K562 (cell line): Measurements from ENCODE around the gene PARK7. TPM values are rescaled to one million over a fixed set of nuclear protein-coding genes. Genes with fewer than 3 reads are reported as not detected.

Experiments used
- ATAC-seq: fragments of 200-7000 bp; cut with Tn5 transposase; 3 replicates; pipeline ENCODE4 v1.9.1; 2020; ENCODE audit warnings: moderate library complexity
- BruUV-seq: library from RNA; stranded (reverse); fragments of 400-500 nt; replicated peaks from 2 replicates; lab custom pipeline; 2021; lab: Mats Ljungman, UMichigan
- CTCF ChIA-PET: fragments of 300-600 bp; formaldehyde crosslinking; extraction: SDS; loops from one replicate; lab custom pipeline; 2021; ENCODE audit warnings: low intra/inter-chr PET ratio; lab: Yijun Ruan, JAX
- POLR2A ChIA-PET: fragments of 300-600, 350-650 bp; sonication (Branson Sonifier 250); formaldehyde crosslinking; extraction: SDS; loops from one replicate; lab custom pipeline; 2021; ENCODE audit warnings: antibody characterized with exemption, inconsistent platforms; lab: Yijun Ruan, JAX
- DNase-seq, 4 experiments: peaks; one replicate each; pipeline versions ENCODE4 v3.0.0 to v3.0.0-alpha.2; 2011 to 2018; ENCODE audit warnings: low spot score in 3 of 4, mixed read lengths in 3 of 4; ENCODE audit errors: extremely low read depth in 1 of 4
- FAIRE-seq: peaks from 2 replicates; lab custom pipeline; 2011; peaks lifted over from hg19 to GRCh38; lab: Jason Lieb, UNC
- H2AFZ ChIP-seq: 2 replicates; pipeline ENCODE4 v1.6.0; 2011; ENCODE audit warnings: low read depth, low read length, control low read depth, inconsistent platforms
- H3K27ac ChIP-seq: fragments of 200-600 bp; 3 replicates; pipeline ENCODE4 v1.8.0; 2011; ENCODE audit warnings: low read depth, mild to moderate bottlenecking, control low read depth, inconsistent platforms, low read length, moderate library complexity, mixed read lengths; ENCODE audit errors: extremely low read depth
- H3K27me3 ChIP-seq, 2 experiments: fragments of 300-600 bp in 1 of 2; 2 replicates in 1 of 2; 3 replicates in 1 of 2; pipeline versions ENCODE4 v1.6.0 to v1.8.0; 2011; ENCODE audit warnings: inconsistent platforms in 2 of 2, low read length in 2 of 2, mild to moderate bottlenecking in 1 of 2, mixed read lengths in 1 of 2, moderate library complexity in 1 of 2; ENCODE audit not compliant: control insufficient read depth in 2 of 2, insufficient read depth in 2 of 2
- H3K36me3 ChIP-seq: fragments of 300-600 bp; 3 replicates; pipeline ENCODE4 v1.8.0; 2011; ENCODE audit warnings: mild to moderate bottlenecking, low read length, inconsistent platforms; ENCODE audit not compliant: control insufficient read depth, insufficient read depth
- H3K4me1 ChIP-seq, 2 experiments: fragments of 200-600 bp in 1 of 2; replicated peaks in 1 of 2; 2 replicates in 1 of 2; 3 replicates in 1 of 2; pipeline versions ENCODE4 v1.5.1 to v1.8.0; 2011; ENCODE audit warnings: inconsistent platforms in 2 of 2, low read length in 2 of 2, mild to moderate bottlenecking in 1 of 2, mixed read lengths in 1 of 2, moderate library complexity in 1 of 2; ENCODE audit not compliant: control insufficient read depth in 2 of 2, insufficient read depth in 2 of 2
- H3K4me2 ChIP-seq: 2 replicates; pipeline ENCODE4 v1.6.1; 2011; ENCODE audit warnings: low read length, control low read depth, inconsistent platforms, mixed read lengths; ENCODE audit not compliant: insufficient read depth
- H3K4me3 ChIP-seq: fragments of 200-600 bp; sonication (generic), shearing (Covaris generic); 2 replicates; pipeline ENCODE4 v1.5.1; 2016; ENCODE audit warnings: control low read depth, inconsistent platforms
- H3K79me2 ChIP-seq: fragments of 200-600 bp; 3 replicates; pipeline ENCODE4 v1.8.0; 2011; ENCODE audit warnings: low read length, inconsistent platforms; ENCODE audit not compliant: control insufficient read depth, insufficient read depth
- H3K9ac ChIP-seq, 2 experiments: 2 replicates each; pipeline versions ENCODE4 v1.6.0 to v1.6.1; 2011; ENCODE audit warnings: low read depth in 2 of 2, low read length in 2 of 2, control low read depth in 1 of 2, inconsistent platforms in 1 of 2, mild to moderate bottlenecking in 1 of 2, mixed read lengths in 1 of 2; ENCODE audit not compliant: insufficient read depth in 1 of 2
- H3K9me1 ChIP-seq: one replicate; pipeline ENCODE4 v1.6.0; 2011; ENCODE audit warnings: inconsistent platforms, mild to moderate bottlenecking, low read length, moderate library complexity; ENCODE audit not compliant: control insufficient read depth, insufficient read depth
- H3K9me3 ChIP-seq: replicated peaks from 2 replicates; pipeline ENCODE4 v1.5.1; 2011; ENCODE audit warnings: low read depth, low read length, inconsistent platforms; ENCODE audit not compliant: control insufficient read depth, insufficient read depth
- H4K20me1 ChIP-seq: replicated peaks from 2 replicates; pipeline ENCODE4 v1.6.1; 2011; ENCODE audit warnings: low read length, inconsistent platforms, mixed read lengths; ENCODE audit not compliant: control insufficient read depth, insufficient read depth
- ASH1L ChIP-seq: fragments of 450-650 bp; IDR thresholded peaks from 2 replicates; pipeline ENCODE4 v1.6.1; 2018; ENCODE audit warnings: borderline replicate concordance, mild to moderate bottlenecking, low read depth; ENCODE audit not compliant: partially characterized antibody
- BCOR ChIP-seq: fragments of 450-650 bp; IDR thresholded peaks from 2 replicates; pipeline ENCODE4 v1.6.1; 2016
- BRD9 ChIP-seq: fragments of 450-650 bp; IDR thresholded peaks from 2 replicates; pipeline ENCODE4 v1.6.1; 2018; ENCODE audit warnings: low read depth; ENCODE audit not compliant: partially characterized antibody
- CSDE1 ChIP-seq, 2 experiments: fragments of 450-650 bp; IDR thresholded peaks; 2 replicates each; pipeline ENCODE4 v1.6.1; 2016; ENCODE audit warnings: mild to moderate bottlenecking in 1 of 2
- FOXK2 ChIP-seq, 2 experiments: fragments of 450-650 bp; IDR thresholded peaks in 1 of 2; conservative IDR thresholded peaks in 1 of 2; 2 replicates each; pipeline ENCODE4 v1.6.1; 2016; ENCODE audit warnings: low read depth in 2 of 2, mild to moderate bottlenecking in 1 of 2
- GATAD2B ChIP-seq: fragments of 450-650 bp; IDR thresholded peaks from 2 replicates; pipeline ENCODE4 v1.6.1; 2017; ENCODE audit warnings: mild to moderate bottlenecking, borderline replicate concordance
- KDM1A ChIP-seq, 2 experiments: fragments of 450-650 bp; IDR thresholded peaks; 2 replicates each; pipeline ENCODE4 v1.6.1; 2016; ENCODE audit warnings: mild to moderate bottlenecking in 2 of 2
- KDM4B ChIP-seq, 2 experiments: fragments of 450-650 bp in 1 of 2; sonication (generic) in 1 of 2; IDR thresholded peaks; 2 replicates each; pipeline ENCODE4 v1.6.1; 2016 to 2017; ENCODE audit warnings: borderline replicate concordance in 2 of 2, antibody characterized with exemption in 1 of 2, low read depth in 1 of 2, mild to moderate bottlenecking in 1 of 2
- MLLT1 ChIP-seq, 2 experiments: fragments of 450-650 bp; IDR thresholded peaks; 2 replicates each; pipeline ENCODE4 v1.6.1; 2016
- POLR2A ChIP-seq: fragments of 450-650 bp; conservative IDR thresholded peaks from 2 replicates; pipeline ENCODE4 v1.6.1; 2016
- RFX7 ChIP-seq: fragments of 250-450 bp; sonication (Bioruptor Pico); IDR thresholded peaks from 2 replicates; pipeline ENCODE4 v1.5.1; 2021; ENCODE audit warnings: mild to moderate bottlenecking
- TAF9B ChIP-seq: fragments of 450-650 bp; IDR thresholded peaks from 2 replicates; pipeline ENCODE4 v1.6.1; 2018; ENCODE audit warnings: mild to moderate bottlenecking; ENCODE audit not compliant: partially characterized antibody
- ZNF143 ChIP-seq: sonication (generic); formaldehyde crosslinking; IDR thresholded peaks from 2 replicates; pipeline ENCODE4 v1.9.0; 2022; ENCODE audit warnings: mild to moderate bottlenecking, missing genetic modification reagents
- ZNF592 ChIP-seq: fragments of 450-650 bp; IDR thresholded peaks from 2 replicates; pipeline ENCODE4 v1.6.1; 2017; ENCODE audit warnings: antibody characterized with exemption, mild to moderate bottlenecking
- ZNF766 ChIP-seq: fragments of 200-800 bp; sonication (Bioruptor generic); conservative IDR thresholded peaks from 2 replicates; pipeline ENCODE4 v1.6.1; 2016; ENCODE audit warnings: missing genetic modification characterization, missing compliant biosample characterization
- WGBS: fragments of 100-300 bp; shearing (Covaris generic); methylation state at CpG from one replicate; pipeline ENCODE4 v1.1.6; 2016; ENCODE audit warnings: low coverage, mixed read lengths; ENCODE audit not compliant: insufficient coverage; ENCODE audit errors: missing lambda C conversion rate; 5-methylcytosine and 5-hydroxymethylcytosine counted together
- in situ Hi-C: fragments of 300-500 bp; cut with MboI; formaldehyde crosslinking; loops from 4 replicates; pipeline ENCODE4 v1.15.0; 2018; ENCODE audit warnings: inconsistent platforms, mixed read lengths
- intact Hi-C: fragments of 100-400 bp; cut with micrococcal nuclease; formaldehyde crosslinking; loops from 2 replicates; pipeline ENCODE4 v1.14.2; 2022
- polyA plus RNA-seq, 8 experiments: library from polyadenylated mRNA; depleted of rRNA in 4 of 8; stranded (reverse) in 5 of 8; unstranded in 3 of 8; fragments of >200 nt; fragmentation: Nextera tagmentation in 2 of 8; fragmentation: Illumina TruSeq in 1 of 8; extraction: Ambion mirVana in 2 of 8; extraction: Trizol in 1 of 8; gene quantifications; 2 replicates each; pipeline versions ENCODE4 v1.2.1 to v1.2.3, GENCODE V29; 2011 to 2014; ENCODE audit warnings: inconsistent platforms in 1 of 8, missing spikeins in 1 of 8
- total RNA-seq, 7 experiments: library from RNA; depleted of rRNA in 6 of 7; stranded (reverse); fragments of >200 nt in 6 of 7; fragmentation: Illumina TruSeq in 2 of 7; extraction: Trizol in 2 of 7; gene quantifications; 2 replicates each; pipeline versions ENCODE4 v1.2.1 to v1.2.3, GENCODE V29; 2011 to 2021; ENCODE audit warnings: low replicate concordance in 1 of 7

PARK7 gene
- total and polyA plus RNA-seq, 9 of the 15 experiments (the other 6 are each of a cell fraction or from before 2014, with no cell fraction given) = 374 to 1,298 (median 484) TPM

GRCh38 chr1:7960165-7960564 lies 1.3 kb upstream of the PARK7 start (continued):
- TF ChIP-seq FOXK2 (conservative IDR thresholded peaks at IDR 0.05 in 1 of 2, IDR thresholded peaks at IDR 0.05 in 1 of 2; ENCODE audit: low read depth in 2 of 2) (no peak), MLLT1 (IDR thresholded peaks at IDR 0.05) (0 out of 4 replicates have a peak, but pooled peaks of 1 of the 2 experiments have one; percentile 24), RFX7 (CRISPR knock-in tag) (no peak)

GRCh38 chr1:7960867-7961215 lies 670 bp upstream of the PARK7 start:
- Histone ChIP-seq H3K27me3 (no peaks in the 10 kb centered on the region), H3K4me3 (peak overlapping the region; percentile 72), H3K9ac (peak overlapping the region; percentile 79 to 92), H3K4me1 (peaks cover 14 to 15% of the 10 kb centered on the region in 2 experiments; a peak in 2 of 5 replicates), H3K79me2 (peaks cover 53% of the 10 kb centered on the region), H3K27ac (peak overlapping the region; percentile 79), H3K36me3 (peaks cover 34% of the 10 kb centered on the region), H4K20me1 (no peaks in the 10 kb centered on the region), H3K9me1 (no peaks in the 10 kb centered on the region), H3K9me3 (no peaks in the 10 kb centered on the region), H2AFZ (peak overlapping the region; percentile 90), H3K4me2 (peak overlapping the region; percentile 82)
- TSS peak; percentile 94 for BruUV-seq
- DNase-seq (no peak), ATAC-seq (peak; percentile 56), FAIRE-seq (no peak)
- in situ Hi-C loops (no loop called here), intact Hi-C loops (no loop called here)
- ChIA-PET POLR2A (interaction anchor here (0.6 to 1.1 kb wide), 5 partner anchors 9 to 400 kb away, joined by 3 to 6 read pairs (median 4); no protein-coding TSS in a partner anchor), CTCF (no interaction called here)
- 2% methylated on average over 3 of the region's 3 CpGs for WGBS
- no peak for TF ChIP-seq MLLT1 (IDR thresholded peaks at IDR 0.05)
- peak; percentile 48; the same call in 1 of the 2 replicates for TF ChIP-seq GATAD2B
- TF ChIP-seq ZNF143 (CRISPR knock-in tag) = no peak
- TF ChIP-seq TAF9B = no peak
- TF ChIP-seq POLR2A = no peak
- TF ChIP-seq BCOR = no peak
- TF ChIP-seq KDM1A (IDR thresholded peaks at IDR 0.05) = peak; percentile 18 to 44; a peak in 2 of 4 replicates
- no peak for TF ChIP-seq ASH1L
- peak in 1 of 2 experiments; percentile 58; a peak in 1 of 4 replicates for TF ChIP-seq CSDE1 (IDR thresholded peaks at IDR 0.05)
- TF ChIP-seq ZNF766 (CRISPR knock-in tag) = no peak
- 0 out of 2 replicates have a peak, but pooled peaks have one; percentile 18 for TF ChIP-seq ZNF592
- TF ChIP-seq BRD9 = peak; percentile 43
- peak in 1 of 2 experiments; percentile 83; a peak in 1 of 4 replicates for TF ChIP-seq KDM4B (IDR thresholded peaks at IDR 0.05; ENCODE audit: borderline replicate concordance in 2 of 2, low read depth in 1 of 2)
